Panc1 (cell line): ENCODE data around the gene ITSN2.

Experiments
- CTCF ChIP-seq: fragments of 450-650 bp; IDR thresholded peaks from 2 replicates; pipeline ENCODE4 v1.5.1; 2017; ENCODE audit warnings: mild to moderate bottlenecking
- POLR2AphosphoS5 ChIP-seq: IDR thresholded peaks from 2 replicates; pipeline ENCODE4 v1.6.1; 2012; ENCODE audit warnings: mild to moderate bottlenecking, low read depth, low read length, moderate library complexity
- SIN3A ChIP-seq: IDR thresholded peaks from 2 replicates; pipeline ENCODE4 v1.6.1; 2012; ENCODE audit warnings: low read depth, mild to moderate bottlenecking, low read length, moderate library complexity, borderline replicate concordance; ENCODE audit not compliant: insufficient read depth
- TF ChIP-seq, protein P1 (sequence below), 2 experiments: IDR thresholded peaks; 2 replicates each; pipeline ENCODE4 v1.6.1; 2011 to 2012; ENCODE audit warnings: low read depth in 2 of 2, control low read depth in 1 of 2, low read length in 1 of 2, mild to moderate bottlenecking in 1 of 2, moderate library complexity in 1 of 2; ENCODE audit not compliant: insufficient read depth in 1 of 2

DNA sequence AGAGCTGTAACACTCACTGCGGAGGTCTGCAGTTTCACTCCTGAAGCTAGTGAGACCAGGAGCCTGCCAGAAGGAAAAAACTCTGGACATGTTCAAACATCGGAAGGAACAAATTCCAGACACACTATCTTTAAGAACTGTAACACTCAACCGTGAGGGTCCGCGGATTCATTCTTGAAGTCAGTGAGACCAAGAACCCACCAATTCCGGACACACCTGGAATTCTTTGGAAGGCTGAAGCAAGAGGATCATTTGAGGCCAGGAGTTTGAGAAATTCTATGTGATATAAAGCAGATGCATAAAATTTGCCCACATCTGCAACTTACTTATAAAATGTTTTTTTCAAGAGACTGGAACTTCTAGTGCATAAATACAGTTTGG, 43.5 kb upstream of the ITSN2 start:
- TF ChIP-seq CTCF (no peak), SIN3A (no peak), POLR2AphosphoS5 (no peak)
- TF ChIP-seq, protein P1, sequence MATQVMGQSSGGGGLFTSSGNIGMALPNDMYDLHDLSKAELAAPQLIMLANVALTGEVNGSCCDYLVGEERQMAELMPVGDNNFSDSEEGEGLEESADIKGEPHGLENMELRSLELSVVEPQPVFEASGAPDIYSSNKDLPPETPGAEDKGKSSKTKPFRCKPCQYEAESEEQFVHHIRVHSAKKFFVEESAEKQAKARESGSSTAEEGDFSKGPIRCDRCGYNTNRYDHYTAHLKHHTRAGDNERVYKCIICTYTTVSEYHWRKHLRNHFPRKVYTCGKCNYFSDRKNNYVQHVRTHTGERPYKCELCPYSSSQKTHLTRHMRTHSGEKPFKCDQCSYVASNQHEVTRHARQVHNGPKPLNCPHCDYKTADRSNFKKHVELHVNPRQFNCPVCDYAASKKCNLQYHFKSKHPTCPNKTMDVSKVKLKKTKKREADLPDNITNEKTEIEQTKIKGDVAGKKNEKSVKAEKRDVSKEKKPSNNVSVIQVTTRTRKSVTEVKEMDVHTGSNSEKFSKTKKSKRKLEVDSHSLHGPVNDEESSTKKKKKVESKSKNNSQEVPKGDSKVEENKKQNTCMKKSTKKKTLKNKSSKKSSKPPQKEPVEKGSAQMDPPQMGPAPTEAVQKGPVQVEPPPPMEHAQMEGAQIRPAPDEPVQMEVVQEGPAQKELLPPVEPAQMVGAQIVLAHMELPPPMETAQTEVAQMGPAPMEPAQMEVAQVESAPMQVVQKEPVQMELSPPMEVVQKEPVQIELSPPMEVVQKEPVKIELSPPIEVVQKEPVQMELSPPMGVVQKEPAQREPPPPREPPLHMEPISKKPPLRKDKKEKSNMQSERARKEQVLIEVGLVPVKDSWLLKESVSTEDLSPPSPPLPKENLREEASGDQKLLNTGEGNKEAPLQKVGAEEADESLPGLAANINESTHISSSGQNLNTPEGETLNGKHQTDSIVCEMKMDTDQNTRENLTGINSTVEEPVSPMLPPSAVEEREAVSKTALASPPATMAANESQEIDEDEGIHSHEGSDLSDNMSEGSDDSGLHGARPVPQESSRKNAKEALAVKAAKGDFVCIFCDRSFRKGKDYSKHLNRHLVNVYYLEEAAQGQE (IDR thresholded peaks at IDR 0.05; ENCODE audit: insufficient read depth in 1 of 2, low read depth in 2 of 2, low read length in 1 of 2), result no peak
